Loucy (cell line): ENCODE measurements around the gene APLN.

Source experiments
- H2AFZ ChIP-seq: fragments of 200-600 bp; sonication (generic); 2 replicates; pipeline ENCODE4 v1.6.0; 2016; ENCODE audit warnings: antibody characterized with exemption, mild to moderate bottlenecking, low read length, moderate library complexity
- H3F3A ChIP-seq: fragments of 200-600 bp; 2 replicates; pipeline ENCODE4 v1.6.0; 2016; ENCODE audit warnings: antibody characterized with exemption, low read depth, mild to moderate bottlenecking
- H3K27me3 ChIP-seq: fragments of 200-600 bp; sonication (generic); 2 replicates; pipeline ENCODE4 v1.6.1; 2014; ENCODE audit warnings: low read length, mild to moderate bottlenecking; ENCODE audit not compliant: insufficient read depth, poor library complexity, severe bottlenecking
- H3K36me3 ChIP-seq: fragments of 200-600 bp; sonication (generic); 2 replicates; pipeline ENCODE4 v1.6.1; 2016; ENCODE audit warnings: low read length; ENCODE audit not compliant: insufficient read depth
- H3K4me1 ChIP-seq: fragments of 200-600 bp; sonication (generic); 2 replicates; pipeline ENCODE4 v1.5.1; 2014; ENCODE audit warnings: low read length, mild to moderate bottlenecking; ENCODE audit not compliant: insufficient read depth, poor library complexity, severe bottlenecking
- H3K4me2 ChIP-seq: fragments of 200-600 bp; sonication (generic); 2 replicates; pipeline ENCODE4 v1.6.0; 2014; ENCODE audit warnings: antibody characterized with exemption, low read length, low read depth, mild to moderate bottlenecking; ENCODE audit not compliant: poor library complexity, severe bottlenecking
- H3K4me3 ChIP-seq: fragments of 200-600 bp; sonication (generic); 2 replicates; pipeline ENCODE4 v1.5.1; 2014; ENCODE audit warnings: low read length, mild to moderate bottlenecking, mixed read lengths; ENCODE audit not compliant: poor library complexity, severe bottlenecking
- H3K79me2 ChIP-seq: fragments of 200-600 bp; sonication (generic); 2 replicates; pipeline ENCODE4 v1.6.1; 2014; ENCODE audit warnings: low read length; ENCODE audit not compliant: insufficient read depth
- H3K9ac ChIP-seq: fragments of 200-600 bp; sonication (generic); 2 replicates; pipeline ENCODE4 v1.6.0; 2014; ENCODE audit warnings: mild to moderate bottlenecking, low read depth, low read length, moderate library complexity; ENCODE audit not compliant: poor library complexity, severe bottlenecking
- H3K9me2 ChIP-seq: fragments of 200-600 bp; sonication (generic); replicated peaks from 2 replicates; pipeline ENCODE4 v1.6.1; 2016; ENCODE audit warnings: low read depth, low read length, mixed read lengths
- H3K9me3 ChIP-seq: fragments of 200-600 bp; sonication (generic); 2 replicates; pipeline ENCODE4 v1.6.1; 2014; ENCODE audit warnings: mild to moderate bottlenecking, antibody characterized with exemption, low read length, low read depth; ENCODE audit not compliant: insufficient read depth
- H4K20me1 ChIP-seq: fragments of 200-600 bp; sonication (generic); 2 replicates; pipeline ENCODE4 v1.6.0; 2014; ENCODE audit warnings: antibody characterized with exemption, low read length, mild to moderate bottlenecking; ENCODE audit not compliant: insufficient read depth, poor library complexity, severe bottlenecking
- CTCF ChIP-seq: fragments of 200-600 bp; sonication (generic); conservative IDR thresholded peaks from 2 replicates; pipeline ENCODE4 v1.5.1; 2014; ENCODE audit warnings: mild to moderate bottlenecking, antibody characterized with exemption, low read length
- EZH2phosphoT487 ChIP-seq: fragments of 200-600 bp; IDR thresholded peaks from 2 replicates; pipeline ENCODE4 v1.6.1; 2018; ENCODE audit warnings: antibody characterized with exemption, mild to moderate bottlenecking, moderate library complexity, borderline replicate concordance

The APLN gene

GRCh38 chrX:129617420-129617819, 37.3 kb downstream of the APLN start:
- TF ChIP-seq EZH2phosphoT487 (no peak), CTCF (no peak)
- H3K9ac ChIP-seq, result no peak overlapping the region
- no peak overlapping the region for H2AFZ ChIP-seq
- H3F3A ChIP-seq, result no peaks in the 10 kb centered on the region
- H3K4me2 ChIP-seq, result no peak overlapping the region
- H3K36me3 ChIP-seq, result no peaks in the 10 kb centered on the region
- H3K9me3 ChIP-seq, result no peaks in the 10 kb centered on the region
- no peaks in the 10 kb centered on the region for H3K4me1 ChIP-seq
- no peak overlapping the region for H3K4me3 ChIP-seq
- no peaks in the 10 kb centered on the region for H3K9me2 ChIP-seq
- no peaks in the 10 kb centered on the region for H3K79me2 ChIP-seq
- no peaks in the 10 kb centered on the region for H3K27me3 ChIP-seq
- H4K20me1 ChIP-seq, result no peaks in the 10 kb centered on the region

- no peak for TF ChIP-seq CTCF
- no peak for TF ChIP-seq EZH2phosphoT487
- Histone ChIP-seq H3K9me3 (no peaks in the 10 kb centered on the region), H3K9ac (no peak overlapping the region), H2AFZ (no peak overlapping the region), H3K4me1 (no peaks in the 10 kb centered on the region), H3K79me2 (no peaks in the 10 kb centered on the region), H3K36me3 (no peaks in the 10 kb centered on the region), H3K9me2 (no peaks in the 10 kb centered on the region), H3K4me2 (no peak overlapping the region), H4K20me1 (no peaks in the 10 kb centered on the region), H3F3A (no peaks in the 10 kb centered on the region), H3K4me3 (no peak overlapping the region), H3K27me3 (no peaks in the 10 kb centered on the region)
Observed at GRCh38 chrX:129614481-129615255, 40.1 kb downstream of the APLN start.

DNA sequence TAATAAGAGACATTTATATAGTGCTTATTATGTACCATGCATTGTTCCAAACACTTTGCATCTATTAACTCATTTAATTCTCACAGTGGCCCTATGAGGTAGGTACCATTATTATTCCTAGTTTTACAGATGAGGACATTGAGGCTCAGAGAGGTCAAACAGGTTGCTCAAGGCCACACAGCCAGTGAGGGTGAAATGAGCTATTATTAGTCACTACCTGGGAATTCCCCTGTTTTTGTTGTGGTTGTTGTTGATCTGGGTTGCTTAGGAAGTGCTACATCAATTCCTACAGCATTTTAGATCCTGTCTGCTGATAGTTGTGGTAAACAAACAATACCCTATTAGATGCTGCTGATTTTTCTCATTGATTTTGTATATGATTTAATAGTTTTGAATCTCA, 41.2 kb downstream of the APLN start:
- H4K20me1 ChIP-seq, result no peaks in the 10 kb centered on the region
- H3K4me3 ChIP-seq, result no peak overlapping the region
- no peak overlapping the region for H3K4me2 ChIP-seq
- no peaks in the 10 kb centered on the region for H3F3A ChIP-seq
- no peaks in the 10 kb centered on the region for H3K79me2 ChIP-seq
- H2AFZ ChIP-seq, result no peak overlapping the region
- no peaks in the 10 kb centered on the region for H3K4me1 ChIP-seq
- no peak overlapping the region for H3K9ac ChIP-seq
- TF ChIP-seq CTCF (no peak), EZH2phosphoT487 (no peak)
- H3K27me3 ChIP-seq, result no peaks in the 10 kb centered on the region
- no peaks in the 10 kb centered on the region for H3K36me3 ChIP-seq
- H3K9me2 ChIP-seq, result no peaks in the 10 kb centered on the region
- no peaks in the 10 kb centered on the region for H3K9me3 ChIP-seq
